Measurements from ENCODE around the gene PNP.

DNA sequence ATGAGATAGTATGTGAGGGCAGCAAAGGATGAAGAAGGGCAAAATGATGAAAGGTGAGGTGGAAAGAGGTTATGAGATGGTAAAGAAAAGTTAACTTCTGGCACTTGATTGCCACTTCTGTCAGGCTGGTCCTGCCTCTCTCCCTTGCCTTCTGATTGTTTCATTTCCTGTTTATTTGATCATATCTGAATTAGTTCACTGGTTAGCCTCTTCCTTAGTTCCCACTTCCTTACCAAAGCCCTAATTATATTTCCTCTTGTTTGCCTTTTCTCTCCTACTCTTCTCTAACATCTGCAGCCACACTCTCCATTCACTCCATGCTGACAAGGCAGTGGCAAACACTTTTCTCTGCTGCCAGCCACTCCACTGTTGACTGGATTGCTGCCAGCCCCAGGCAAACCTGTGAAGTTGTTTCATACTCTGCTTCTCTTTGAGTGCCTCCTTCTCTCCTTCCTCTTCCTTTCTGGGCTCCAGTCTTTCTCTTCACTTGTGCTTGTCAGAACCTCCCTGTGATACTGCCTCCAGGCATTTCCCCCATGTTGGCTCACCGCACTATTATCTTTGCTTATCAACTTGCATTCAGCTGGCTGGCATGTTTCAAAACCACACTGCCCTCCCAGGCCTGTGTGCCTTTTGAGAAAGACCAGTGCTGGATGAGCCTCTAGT, 8.1 kb downstream of the PNP start:
- TF ChIP-seq, protein P1, sequence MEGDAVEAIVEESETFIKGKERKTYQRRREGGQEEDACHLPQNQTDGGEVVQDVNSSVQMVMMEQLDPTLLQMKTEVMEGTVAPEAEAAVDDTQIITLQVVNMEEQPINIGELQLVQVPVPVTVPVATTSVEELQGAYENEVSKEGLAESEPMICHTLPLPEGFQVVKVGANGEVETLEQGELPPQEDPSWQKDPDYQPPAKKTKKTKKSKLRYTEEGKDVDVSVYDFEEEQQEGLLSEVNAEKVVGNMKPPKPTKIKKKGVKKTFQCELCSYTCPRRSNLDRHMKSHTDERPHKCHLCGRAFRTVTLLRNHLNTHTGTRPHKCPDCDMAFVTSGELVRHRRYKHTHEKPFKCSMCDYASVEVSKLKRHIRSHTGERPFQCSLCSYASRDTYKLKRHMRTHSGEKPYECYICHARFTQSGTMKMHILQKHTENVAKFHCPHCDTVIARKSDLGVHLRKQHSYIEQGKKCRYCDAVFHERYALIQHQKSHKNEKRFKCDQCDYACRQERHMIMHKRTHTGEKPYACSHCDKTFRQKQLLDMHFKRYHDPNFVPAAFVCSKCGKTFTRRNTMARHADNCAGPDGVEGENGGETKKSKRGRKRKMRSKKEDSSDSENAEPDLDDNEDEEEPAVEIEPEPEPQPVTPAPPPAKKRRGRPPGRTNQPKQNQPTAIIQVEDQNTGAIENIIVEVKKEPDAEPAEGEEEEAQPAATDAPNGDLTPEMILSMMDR (IDR thresholded peaks at IDR 0.05): no peak
- TF ChIP-seq EZH2 (IDR thresholded peaks at IDR 0.05; ENCODE audit: borderline replicate concordance, insufficient read depth, low read depth, low read length, poor library complexity, severe bottlenecking): no peak

All from B cell (primary cell).